ENCODE data around the gene ZHX3.
A peak's percentile ranks its signal among the peaks of the same experiment; 100 is the strongest.

The ZHX3 gene

GRCh38 chr20:41142919-41143318 is 174.6 kb downstream of the ZHX3 start:
- Histone ChIP-seq H3K4me1 (ENCODE audit: control insufficient read depth, low read length) (peaks cover 67% of the 10 kb centered on the region), H4K20me1 (ENCODE audit: control insufficient read depth, insufficient read depth, low read depth, low read length) (peaks cover 13% of the 10 kb centered on the region; the same call in 1 of the 2 replicates), H3K36me3 (ENCODE audit: control insufficient read depth, low read length) (peaks cover 31% of the 10 kb centered on the region), H3K27ac (ENCODE audit: low read depth, low read length) (no peak overlapping the region), H3K4me3 (ENCODE audit: low read length) (no peak overlapping the region), H3K4me2 (ENCODE audit: low read length) (no peak overlapping the region), H3K27me3 (ENCODE audit: control insufficient read depth, low read length) (no peaks in the 10 kb centered on the region), H3K9me3 (ENCODE audit: control insufficient read depth, insufficient read depth, low read length) (no peaks in the 10 kb centered on the region), H3F3A (ENCODE audit: control insufficient read depth, insufficient read depth) (no peaks in the 10 kb centered on the region), H3K9me2 (replicated peaks; ENCODE audit: control insufficient read depth, low read length) (no peaks in the 10 kb centered on the region), H3K79me2 (ENCODE audit: control insufficient read depth, low read length) (peaks cover 99% of the 10 kb centered on the region)
- TF ChIP-seq CTCF (IDR thresholded peaks at IDR 0.05; ENCODE audit: low read depth, low read length, poor library complexity, severe bottlenecking) (no peak), EZH2phosphoT487 (IDR thresholded peaks at IDR 0.05; ENCODE audit: borderline replicate concordance, low read length) (no peak)

- no peaks in the 10 kb centered on the region for H3K27me3 ChIP-seq (ENCODE audit: control insufficient read depth, low read length)
- H3K4me1 ChIP-seq (ENCODE audit: control insufficient read depth, low read length), result peaks cover 67% of the 10 kb centered on the region
- no peaks in the 10 kb centered on the region for H3F3A ChIP-seq (ENCODE audit: control insufficient read depth, insufficient read depth)
- H3K27ac ChIP-seq (ENCODE audit: low read depth, low read length), result no peak overlapping the region
- H3K9me2 ChIP-seq (replicated peaks; ENCODE audit: control insufficient read depth, low read length), result no peaks in the 10 kb centered on the region
- no peaks in the 10 kb centered on the region for H3K9me3 ChIP-seq (ENCODE audit: control insufficient read depth, insufficient read depth, low read length)
- no peak for TF ChIP-seq EZH2phosphoT487 (IDR thresholded peaks at IDR 0.05; ENCODE audit: borderline replicate concordance, low read length)
- TF ChIP-seq CTCF (IDR thresholded peaks at IDR 0.05; ENCODE audit: low read depth, low read length, poor library complexity, severe bottlenecking), result no peak
- peaks cover 98% of the 10 kb centered on the region for H3K79me2 ChIP-seq (ENCODE audit: control insufficient read depth, low read length)
- H3K4me3 ChIP-seq (ENCODE audit: low read length), result no peak overlapping the region
- no peak overlapping the region for H3K4me2 ChIP-seq (ENCODE audit: low read length)
- H3K36me3 ChIP-seq (ENCODE audit: control insufficient read depth, low read length), result peaks cover 35% of the 10 kb centered on the region
- H4K20me1 ChIP-seq (ENCODE audit: control insufficient read depth, insufficient read depth, low read depth, low read length), result peaks cover 13% of the 10 kb centered on the region; the same call in 1 of the 2 replicates
These were observed 175.3 kb downstream of the ZHX3 start for GRCh38 chr20:41142245-41142644.

- Histone ChIP-seq H3K36me3 (ENCODE audit: control insufficient read depth, low read length) (peaks cover 35% of the 10 kb centered on the region), H3K27me3 (ENCODE audit: control insufficient read depth, low read length) (no peaks in the 10 kb centered on the region), H3K4me2 (ENCODE audit: low read length) (peak overlapping the region; percentile 9; the same call in 1 of the 2 replicates), H3K9me3 (ENCODE audit: control insufficient read depth, insufficient read depth, low read length) (no peaks in the 10 kb centered on the region), H3K9me2 (replicated peaks; ENCODE audit: control insufficient read depth, low read length) (no peaks in the 10 kb centered on the region), H3F3A (ENCODE audit: control insufficient read depth, insufficient read depth) (peaks cover under 1% of the 10 kb centered on the region; the same call in 1 of the 2 replicates), H3K4me3 (ENCODE audit: low read length) (no peak overlapping the region), H3K27ac (ENCODE audit: low read depth, low read length) (no peak overlapping the region), H3K79me2 (ENCODE audit: control insufficient read depth, low read length) (peaks cover 89% of the 10 kb centered on the region), H4K20me1 (ENCODE audit: control insufficient read depth, insufficient read depth, low read depth, low read length) (peaks cover 13% of the 10 kb centered on the region; the same call in 1 of the 2 replicates), H3K4me1 (ENCODE audit: control insufficient read depth, low read length) (peaks cover 62% of the 10 kb centered on the region)
- TF ChIP-seq EZH2phosphoT487 (IDR thresholded peaks at IDR 0.05; ENCODE audit: borderline replicate concordance, low read length) (no peak), CTCF (IDR thresholded peaks at IDR 0.05; ENCODE audit: low read depth, low read length, poor library complexity, severe bottlenecking) (no peak)
These were observed 176.2 kb downstream of the ZHX3 start for GRCh38 chr20:41141153-41141815.

All from DOHH2 (cell line).